ENCODE results near the gene NKD2.

NKD2 gene

DNA sequence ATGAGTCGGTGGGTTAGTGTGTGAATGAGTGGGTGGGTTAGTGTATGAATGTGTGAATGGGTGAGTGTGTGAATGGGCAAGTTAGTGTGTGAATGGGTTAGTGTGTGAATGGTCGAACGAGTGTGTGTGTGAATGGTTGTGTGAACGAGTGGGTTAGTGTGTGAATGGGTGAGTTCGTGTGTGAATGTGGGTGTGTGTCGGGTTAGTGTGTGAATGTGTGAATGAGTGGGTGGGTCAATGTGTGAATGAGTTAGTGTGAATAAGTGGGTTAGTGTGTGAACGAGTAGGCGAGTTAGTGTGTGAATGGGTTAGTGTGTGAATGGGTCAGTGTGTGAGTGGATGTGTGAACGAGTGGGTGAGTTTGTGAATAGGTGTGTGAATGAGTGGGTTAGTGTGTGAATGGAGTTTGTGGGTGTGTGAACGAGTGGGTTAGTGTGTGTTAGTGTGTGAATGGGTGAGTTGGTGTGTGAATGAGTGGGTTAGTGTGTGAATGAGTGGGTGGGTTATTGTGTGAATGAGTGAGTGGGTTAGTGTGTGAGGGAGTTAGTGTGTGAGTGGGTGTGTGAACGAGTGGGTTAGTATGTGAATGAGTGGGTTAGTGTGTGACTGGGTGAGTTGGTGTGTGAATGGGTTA lies 38.8 kb downstream of the NKD2 start:
- DNase-seq: no peak

DNA sequence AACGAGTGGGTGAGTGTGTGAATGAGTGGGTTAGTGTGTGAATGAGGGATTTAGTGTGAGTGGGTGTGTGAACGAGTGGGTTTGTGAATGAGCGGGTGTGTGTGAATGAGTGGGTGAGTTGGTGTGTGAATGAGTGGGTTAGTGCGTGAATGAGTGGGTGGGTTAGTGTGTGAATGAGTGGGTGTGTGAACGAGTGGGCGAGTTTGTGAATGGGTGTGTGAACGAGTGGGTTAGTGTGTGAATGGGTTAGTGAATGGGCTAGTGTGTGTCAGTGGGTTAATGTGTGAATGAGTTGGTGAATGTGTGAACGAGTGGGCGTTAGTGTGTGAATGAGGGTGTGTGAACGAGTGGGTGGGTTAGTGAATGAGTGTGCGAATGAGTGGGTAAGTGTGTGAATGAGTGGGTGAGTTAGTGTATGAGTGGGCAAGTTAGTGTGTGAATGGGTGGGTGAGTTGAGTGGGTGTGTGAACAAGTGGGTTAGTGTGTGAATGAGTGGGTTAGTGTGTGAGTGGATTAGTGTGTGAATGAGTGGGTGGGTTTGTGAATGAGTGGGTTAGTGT lies 39.6 kb downstream of the NKD2 start:
- DNase-seq: no peak

- DNase-seq: no peak
These were observed 40.5 kb downstream of the NKD2 start for GRCh38 chr5:1048861-1049838.

GRCh38 chr5:1050423-1051365 lies 42.1 kb downstream of the NKD2 start:
- no peak for DNase-seq

- DNase-seq: no peak
These were observed 42.7 kb downstream of the NKD2 start for GRCh38 chr5:1051366-1051720.

GRCh38 chr5:1052076-1052475 lies 43.5 kb downstream of the NKD2 start:
- no peak for DNase-seq

DNA sequence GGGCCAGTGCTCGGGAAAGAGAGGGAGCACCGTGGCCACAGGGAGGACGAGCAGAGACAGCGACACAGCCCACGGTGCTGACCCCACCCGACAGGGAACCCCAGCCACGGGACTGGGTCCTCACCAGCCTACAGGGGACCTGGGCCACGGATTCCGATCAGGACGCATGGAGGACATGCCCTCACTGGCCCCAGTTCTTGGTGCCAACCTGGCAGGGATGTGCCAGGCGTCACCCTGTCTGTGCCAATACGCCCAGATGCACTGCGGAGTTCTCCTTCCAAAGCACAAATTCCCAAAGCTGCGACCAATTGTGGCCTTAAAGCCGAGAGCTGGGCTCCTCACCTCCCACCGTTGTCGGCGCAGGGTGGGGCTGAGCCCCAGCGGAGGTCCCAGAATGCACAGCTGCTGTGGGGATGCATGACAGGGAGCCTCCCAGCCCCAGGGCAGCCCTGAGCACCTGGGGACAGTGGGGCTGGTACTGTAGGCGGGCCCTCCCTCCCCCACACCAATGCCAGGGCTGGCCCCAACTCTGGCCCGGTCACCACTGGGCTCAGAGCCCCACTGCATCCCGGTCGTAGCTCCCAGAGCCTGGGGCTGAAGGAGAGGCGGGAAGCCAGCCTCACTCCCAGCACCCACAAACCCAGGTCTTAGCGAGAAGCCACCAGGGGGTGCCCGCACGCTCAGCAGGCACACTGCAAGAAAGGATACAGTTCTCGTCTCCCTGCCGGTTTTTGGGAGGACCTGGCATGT lies 44.2 kb downstream of the NKD2 start:
- no peak for DNase-seq

DNA sequence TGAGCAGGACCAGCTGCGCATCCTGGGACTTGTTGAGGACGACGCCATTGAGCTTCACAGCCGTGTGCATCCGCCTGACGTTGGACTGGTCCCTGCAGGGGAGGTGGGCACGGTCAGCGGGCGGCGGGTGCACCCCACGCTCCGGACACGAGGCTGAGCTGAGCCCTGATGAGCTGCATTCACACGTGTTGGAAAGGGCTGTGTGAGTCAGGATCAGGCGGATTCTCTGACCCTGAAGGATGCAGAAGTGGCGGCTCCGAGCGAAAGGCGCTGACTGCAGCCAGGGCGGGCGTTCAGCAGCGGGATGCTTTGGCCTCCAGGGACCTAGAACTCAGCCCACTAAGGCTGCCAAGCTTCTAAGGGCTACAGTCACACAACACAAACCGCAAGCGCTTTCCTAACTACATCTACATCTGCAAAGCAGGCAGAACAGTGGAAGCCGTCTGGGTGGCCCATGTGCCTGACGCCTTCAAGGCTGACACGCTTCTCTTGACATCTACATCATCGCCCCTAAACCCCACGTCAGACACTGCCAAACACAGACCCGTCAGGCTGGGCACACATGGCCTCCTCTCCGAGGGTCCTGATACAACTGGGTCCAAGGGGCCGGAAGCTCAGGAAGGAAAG lies 44.9 kb downstream of the NKD2 start:
- no peak for DNase-seq

DNA sequence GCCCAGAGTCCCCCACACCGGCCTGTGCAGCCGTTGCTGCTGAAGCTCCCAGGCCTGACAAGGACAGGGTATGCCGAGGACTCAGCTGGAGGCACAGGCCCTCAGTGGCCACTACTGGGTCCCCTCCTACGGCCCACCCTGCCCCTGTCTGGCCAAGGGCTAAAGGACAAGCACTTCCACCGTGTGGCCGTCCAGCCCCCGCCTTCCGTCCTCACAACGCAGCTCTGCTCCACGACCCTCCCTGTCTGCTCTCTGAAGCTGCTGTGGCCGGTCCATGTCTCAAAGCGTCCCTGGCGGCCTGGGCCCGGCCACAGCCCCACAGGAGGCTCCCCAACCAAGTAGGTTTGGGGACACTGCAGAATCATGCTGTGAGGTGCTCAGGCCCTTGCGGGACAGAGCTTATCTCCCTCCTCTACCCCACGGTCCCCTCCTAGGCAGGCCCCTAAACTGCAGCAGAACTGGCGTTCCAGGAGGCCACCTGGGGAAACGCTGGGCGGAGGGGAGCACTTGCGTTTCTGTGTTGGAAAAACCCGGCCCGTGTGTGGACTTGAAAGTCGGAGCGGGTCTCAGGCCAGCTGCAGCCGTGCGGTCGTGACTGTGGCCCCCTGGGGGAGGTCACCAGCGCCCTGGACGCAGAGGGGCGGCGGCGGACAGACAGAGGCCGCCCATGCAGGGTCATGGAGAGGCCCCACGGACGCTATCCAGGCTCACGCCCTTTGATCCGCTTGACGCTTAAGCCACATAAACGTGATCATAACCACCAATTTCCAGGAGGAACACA lies 45.6 kb downstream of the NKD2 start:
- DNase-seq: no peak

DNA sequence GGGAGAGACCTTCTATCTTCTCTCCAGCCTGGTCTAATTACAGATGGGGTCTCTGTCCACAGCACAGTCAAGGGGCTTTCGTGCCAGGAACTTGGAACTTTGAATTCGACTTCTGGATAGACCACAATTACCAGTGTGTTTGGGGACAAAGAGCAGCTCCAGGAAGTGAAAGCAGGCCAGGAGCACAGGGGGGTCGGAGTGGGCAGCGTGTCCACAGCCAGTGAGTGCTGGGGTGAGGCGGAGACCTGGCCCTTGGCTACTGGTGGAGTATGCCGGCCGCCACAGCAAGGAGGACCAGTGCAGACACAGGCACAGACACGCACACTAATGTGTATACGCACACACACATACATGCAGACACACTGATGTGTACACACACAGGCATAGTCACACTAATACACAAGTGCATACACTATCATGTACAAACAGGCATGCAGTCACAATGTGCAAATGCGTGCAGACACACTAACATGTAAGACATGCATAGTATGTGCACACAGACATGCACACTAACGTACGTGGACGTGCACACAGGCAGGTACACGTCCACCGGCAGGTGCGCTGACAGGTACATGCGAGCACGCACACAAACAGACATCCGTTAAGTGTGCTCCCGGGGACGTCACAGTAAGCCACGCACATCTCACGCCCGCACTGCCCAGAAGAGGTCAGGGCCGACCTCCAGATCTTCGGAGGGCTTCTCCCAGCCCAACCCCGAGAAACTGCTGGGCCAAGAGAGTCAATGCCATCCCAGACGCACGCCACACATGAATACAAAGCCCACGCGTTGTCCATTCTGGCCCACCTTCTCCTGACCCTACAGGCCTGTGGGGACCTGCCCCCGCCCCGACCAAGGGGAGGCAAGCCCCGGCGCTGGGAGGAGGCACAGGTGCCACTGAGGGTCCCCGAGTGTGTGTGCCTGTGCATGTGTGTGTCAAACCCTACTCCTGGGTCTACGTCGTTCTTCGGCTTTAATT lies 46.5 kb downstream of the NKD2 start:
- no peak for DNase-seq

GRCh38 chr5:1055896-1056610 lies 47.5 kb downstream of the NKD2 start:
- no peak for DNase-seq

DNA sequence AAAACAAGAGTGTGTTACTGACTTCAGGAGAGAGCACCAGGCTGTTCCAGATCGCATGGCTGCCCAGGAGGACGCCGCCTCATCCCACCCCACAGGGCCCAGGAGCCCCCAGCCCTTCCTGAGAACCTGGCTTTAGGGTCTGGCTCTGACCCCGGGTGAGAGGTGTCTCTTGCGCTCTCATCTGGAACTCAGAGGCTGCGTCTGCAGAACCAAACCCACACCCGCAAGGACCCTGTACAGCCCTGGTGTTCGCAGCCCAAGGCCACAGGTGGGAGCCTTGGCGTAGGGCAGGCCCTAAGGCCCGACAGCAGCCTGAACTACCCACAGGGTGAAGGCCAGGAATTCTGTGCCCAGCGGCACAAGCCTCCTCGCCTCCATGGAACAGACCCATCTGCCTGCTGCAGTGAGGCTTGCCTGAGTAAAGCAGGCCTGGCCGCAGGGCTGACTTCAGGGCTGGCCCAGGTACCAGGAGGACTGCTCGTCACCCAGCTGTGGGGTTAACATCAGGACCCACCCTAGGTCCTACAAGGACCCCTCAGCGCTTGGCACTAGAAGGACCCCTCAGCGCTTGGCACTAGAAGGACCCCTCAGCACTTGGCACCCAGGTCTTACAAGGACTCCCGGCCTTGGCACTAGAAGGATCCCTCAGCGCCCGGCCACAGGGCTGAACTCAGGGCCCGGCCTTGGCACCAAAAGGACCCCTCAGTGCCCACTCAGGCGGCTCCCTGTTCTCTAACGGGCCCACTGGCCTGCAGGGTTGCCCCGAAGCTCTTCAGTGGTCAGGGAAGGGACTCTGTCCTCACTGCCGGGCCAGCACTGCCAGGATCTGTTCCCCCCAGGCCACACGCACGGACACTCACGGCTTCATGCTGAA lies 48.2 kb downstream of the NKD2 start:
- no peak for DNase-seq

- DNase-seq: no peak
These were observed 49.0 kb downstream of the NKD2 start for GRCh38 chr5:1057485-1058082.

- no peak for DNase-seq
These were observed 49.7 kb downstream of the NKD2 start for GRCh38 chr5:1058083-1058945.

DNA sequence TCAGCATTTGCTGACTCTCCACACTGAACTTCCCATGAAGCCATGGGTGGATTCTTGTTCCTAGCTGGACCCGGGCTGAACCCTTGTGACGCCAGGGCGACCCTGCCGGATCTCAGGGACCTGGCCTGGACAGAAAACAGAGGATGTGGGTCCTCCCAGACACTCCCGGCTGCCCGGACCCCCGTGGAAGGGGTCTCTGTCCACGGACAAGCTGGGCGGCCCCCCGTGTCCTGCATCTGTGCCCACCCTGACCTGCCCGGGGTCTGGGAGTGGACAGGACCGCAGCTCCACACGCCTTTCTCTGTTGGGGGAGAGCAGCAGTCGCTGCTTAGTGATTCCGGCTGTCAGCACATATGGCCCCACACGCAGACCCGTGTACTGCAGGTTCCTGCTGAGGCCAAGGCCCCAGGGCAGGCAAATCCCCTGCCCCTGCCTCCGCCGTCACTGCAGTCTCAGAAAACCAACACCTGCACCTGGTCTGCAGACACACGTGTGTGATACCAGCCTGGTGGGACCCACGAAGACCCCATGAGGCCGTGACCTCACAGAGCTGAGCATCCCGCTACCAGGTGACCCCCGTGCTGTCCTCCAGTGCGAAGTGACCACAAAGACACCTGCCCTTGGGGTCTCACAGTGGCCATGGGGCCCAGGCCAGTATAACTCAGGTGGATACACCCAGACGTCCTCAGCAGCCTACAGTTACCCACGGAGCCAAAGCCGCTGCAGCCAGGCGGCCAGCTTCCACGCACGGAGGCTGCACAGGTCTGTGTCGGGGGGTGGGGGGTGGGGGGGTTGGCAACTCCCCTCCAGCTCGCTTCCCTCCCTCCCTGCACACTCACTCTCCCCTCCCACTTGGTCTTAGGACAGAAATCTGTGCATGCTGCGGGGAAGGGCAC lies 50.6 kb downstream of the NKD2 start:
- no peak for DNase-seq
